ENCODE data around the gene MFRP. TPM values are rescaled to one million over a fixed set of nuclear protein-coding genes. Genes with fewer than 3 reads are reported as not detected.

MFRP gene
- total RNA-seq, 2 donors from 2014 or later: not detected

- no peak for TF ChIP-seq CTCF (IDR thresholded peaks at IDR 0.05)
Measured at GRCh38 chr11:119330237-119330636, 16.3 kb downstream of the MFRP start.

GRCh38 chr11:119329320-119329719 is 17.2 kb downstream of the MFRP start:
- H3K36me3 ChIP-seq: no peaks in the 10 kb centered on the region
- H3K4me3 ChIP-seq: no peak overlapping the region
- H3K9me3 ChIP-seq: no peaks in the 10 kb centered on the region
- DNase-seq (ENCODE audit: low spot score): no peak
- H3K4me1 ChIP-seq: no peaks in the 10 kb centered on the region
- no peaks in the 10 kb centered on the region for H3K27me3 ChIP-seq
- TF ChIP-seq CTCF (IDR thresholded peaks at IDR 0.05): no peak
- no peak overlapping the region for H3K27ac ChIP-seq

More at GRCh38 chr11:119330237-119330636, 16.3 kb downstream of the MFRP start:
- Histone ChIP-seq H3K27me3 (no peaks in the 10 kb centered on the region), H3K4me3 (no peak overlapping the region), H3K4me1 (peaks cover 0 to 7% of the 10 kb centered on the region in 2 donors), H3K9me3 (no peaks in the 10 kb centered on the region), H3K36me3 (no peaks in the 10 kb centered on the region), H3K27ac (no peak overlapping the region)
- DNase-seq (ENCODE audit: low spot score): no peak

GRCh38 chr11:119324189-119324588 is 22.3 kb downstream of the MFRP start:
- Histone ChIP-seq H3K27ac (no peak overlapping the region), H3K4me3 (no peak overlapping the region), H3K27me3 (no peaks in the 10 kb centered on the region), H3K36me3 (no peaks in the 10 kb centered on the region), H3K4me1 (peaks cover 0 to 34% of the 10 kb centered on the region in 2 donors), H3K9me3 (no peaks in the 10 kb centered on the region)
- no peak for TF ChIP-seq CTCF (IDR thresholded peaks at IDR 0.05)
- DNase-seq (ENCODE audit: low spot score): no peak

- Histone ChIP-seq H3K4me1 (peaks cover 0 to 40% of the 10 kb centered on the region in 2 donors), H3K36me3 (no peaks in the 10 kb centered on the region), H3K9me3 (no peaks in the 10 kb centered on the region), H3K4me3 (no peak overlapping the region), H3K27ac (no peak overlapping the region), H3K27me3 (no peaks in the 10 kb centered on the region)
- DNase-seq (ENCODE audit: low spot score): peak; percentile 82
- TF ChIP-seq CTCF (IDR thresholded peaks at IDR 0.05): peak; percentile 68 to 85
Measured at GRCh38 chr11:119323532-119324033, 22.9 kb downstream of the MFRP start.

GRCh38 chr11:119322921-119323531 is 23.5 kb downstream of the MFRP start:
- DNase-seq (ENCODE audit: low spot score): no peak
- Histone ChIP-seq H3K27me3 (no peaks in the 10 kb centered on the region), H3K9me3 (no peaks in the 10 kb centered on the region), H3K4me3 (no peak overlapping the region), H3K4me1 (peaks cover 0 to 46% of the 10 kb centered on the region in 2 donors), H3K27ac (peak overlapping the region in 1 of 2 donors; percentile 99), H3K36me3 (no peaks in the 10 kb centered on the region)
- no peak for TF ChIP-seq CTCF (IDR thresholded peaks at IDR 0.05)

GRCh38 chr11:119322360-119322739 is 24.2 kb downstream of the MFRP start:
- no peak for TF ChIP-seq CTCF (IDR thresholded peaks at IDR 0.05)
- Histone ChIP-seq H3K4me1 (peaks cover 0 to 52% of the 10 kb centered on the region in 2 donors), H3K36me3 (no peaks in the 10 kb centered on the region), H3K27ac (peak overlapping the region; percentile 98 to 99), H3K4me3 (no peak overlapping the region), H3K9me3 (no peaks in the 10 kb centered on the region), H3K27me3 (no peaks in the 10 kb centered on the region)
- DNase-seq (ENCODE audit: low spot score): no peak
